H1 (cell line): ENCODE results near the gene HRNR. TPM values are rescaled to one million over a fixed set of nuclear protein-coding genes. Genes with fewer than 3 reads are reported as not detected.

ENCODE experiments used
- CTCF ChIA-PET: fragments of 300-600 bp; sonication (Branson Sonifier 250); formaldehyde crosslinking; loops from one replicate; lab custom pipeline; 2021; ENCODE audit not compliant: partially characterized antibody; lab: Charles Lee
- POLR2A ChIA-PET: fragments of 300-600 bp; sonication (Branson Sonifier 250); formaldehyde crosslinking; loops from one replicate; lab custom pipeline; 2021; ENCODE audit warnings: inconsistent platforms; ENCODE audit not compliant: partially characterized antibody; lab: Charles Lee
- DNase-seq, 2 experiments: peaks; one replicate each; pipeline versions ENCODE4 v3.0.0 to v3.0.0-alpha.2; 2010 to 2022; ENCODE audit warnings: low spot score in 2 of 2, low read depth in 1 of 2, mixed read lengths in 1 of 2
- FAIRE-seq: peaks from 2 replicates; lab custom pipeline; 2011; peaks lifted over from hg19 to GRCh38; lab: Jason Lieb, UNC
- H2AFZ ChIP-seq: 2 replicates; pipeline ENCODE4 v1.8.1; 2012; ENCODE audit warnings: low read length, inconsistent platforms
- H2AK5ac ChIP-seq: 2 replicates; pipeline ENCODE4 v1.6.1; 2013; ENCODE audit warnings: low read depth, low read length
- H2BK120ac ChIP-seq: replicated peaks from 2 replicates; pipeline ENCODE3; 2013; ENCODE audit warnings: low read depth, low read length, inconsistent platforms
- H2BK12ac ChIP-seq: 2 replicates; pipeline ENCODE4 v1.6.1; 2013; ENCODE audit warnings: low read depth, low read length
- H2BK15ac ChIP-seq: 2 replicates; pipeline ENCODE4 v1.6.1; 2013; ENCODE audit warnings: low read length
- H2BK20ac ChIP-seq: 2 replicates; pipeline ENCODE4 v1.6.1; 2013; ENCODE audit warnings: low read length
- H2BK5ac ChIP-seq: 2 replicates; pipeline ENCODE4 v1.6.1; 2013; ENCODE audit warnings: low read depth, low read length
- H3K14ac ChIP-seq: 2 replicates; pipeline ENCODE4 v1.6.1; 2013; ENCODE audit warnings: inconsistent platforms; ENCODE audit not compliant: insufficient read length
- H3K18ac ChIP-seq: 2 replicates; pipeline ENCODE4 v1.6.1; 2013; ENCODE audit warnings: low read length; ENCODE audit errors: extremely low read depth
- H3K23ac ChIP-seq: 2 replicates; pipeline ENCODE4 v1.6.1; 2013; ENCODE audit warnings: inconsistent platforms; ENCODE audit not compliant: insufficient read length
- H3K23me2 ChIP-seq: 2 replicates; pipeline ENCODE4 v1.6.1; 2013; ENCODE audit warnings: low read depth, low read length
- H3K27ac ChIP-seq: 2 replicates; pipeline ENCODE4 v1.6.1; 2011; ENCODE audit warnings: low read depth, low read length, inconsistent platforms
- H3K27me3 ChIP-seq, 4 experiments: replicated peaks in 1 of 4; 1 replicate in 1 of 4; 2 replicates in 3 of 4; pipeline versions ENCODE4 v1.6.1 to v1.8.1; 2011 to 2013; ENCODE audit warnings: low read length in 3 of 4, mild to moderate bottlenecking in 3 of 4, inconsistent platforms in 2 of 4, mixed read lengths in 2 of 4, moderate library complexity in 1 of 4; ENCODE audit not compliant: control insufficient read depth in 3 of 4, insufficient read depth in 3 of 4; ENCODE audit errors: extremely low read depth in 1 of 4
- H3K36me3 ChIP-seq, 4 experiments: 2 replicates each; pipeline versions ENCODE4 v1.6.1 to v1.8.1; 2011 to 2013; ENCODE audit warnings: mild to moderate bottlenecking in 4 of 4, low read length in 3 of 4, moderate library complexity in 2 of 4, control low read depth in 1 of 4, inconsistent platforms in 1 of 4; ENCODE audit not compliant: insufficient read depth in 4 of 4, control insufficient read depth in 2 of 4
- H3K4ac ChIP-seq: replicated peaks from 2 replicates; pipeline ENCODE3; 2013; ENCODE audit warnings: low read length, low read depth, mixed read lengths, inconsistent platforms; ENCODE audit not compliant: insufficient read length
- H3K4me1 ChIP-seq, 4 experiments: replicated peaks in 1 of 4; 1 replicate in 1 of 4; 2 replicates in 3 of 4; pipeline versions ENCODE4 v1.6.1 to v1.8.1; 2011 to 2013; ENCODE audit warnings: low read length in 3 of 4, inconsistent platforms in 2 of 4, mixed read lengths in 1 of 4; ENCODE audit not compliant: insufficient read depth in 4 of 4, control insufficient read depth in 3 of 4
- H3K4me2 ChIP-seq, 2 experiments: 2 replicates each; pipeline versions ENCODE4 v1.6.1 to v1.8.1; 2011 to 2013; ENCODE audit warnings: low read depth in 2 of 2, low read length in 2 of 2, control low read depth in 1 of 2, inconsistent platforms in 1 of 2, mild to moderate bottlenecking in 1 of 2; ENCODE audit not compliant: insufficient read depth in 1 of 2
- H3K4me3 ChIP-seq, 4 experiments: fragments of 200-600, 300-600 bp in 1 of 4; sonication (generic), shearing (Covaris generic), sonication (Bioruptor Twin) in 1 of 4; 2 replicates each; pipeline versions ENCODE4 v1.5.1 to v1.8.1; 2011 to 2016; ENCODE audit warnings: low read length in 4 of 4, low read depth in 3 of 4, control low read depth in 2 of 4, inconsistent platforms in 2 of 4, mild to moderate bottlenecking in 2 of 4, mixed read lengths in 1 of 4, moderate library complexity in 1 of 4; ENCODE audit not compliant: insufficient read depth in 2 of 4; ENCODE audit errors: extremely low read depth in 1 of 4
- H3K56ac ChIP-seq: replicated peaks from 2 replicates; pipeline ENCODE3; 2013; ENCODE audit warnings: low read depth, mild to moderate bottlenecking, mixed read lengths, low read length, inconsistent platforms; ENCODE audit not compliant: insufficient read length
- H3K79me1 ChIP-seq: 2 replicates; pipeline ENCODE4 v1.6.1; 2013; ENCODE audit warnings: low read depth, low read length, control low read depth
- H3K79me2 ChIP-seq, 2 experiments: 2 replicates each; pipeline versions ENCODE4 v1.6.1 to v1.8.1; 2012 to 2013; ENCODE audit warnings: low read length in 2 of 2, mild to moderate bottlenecking in 2 of 2, inconsistent platforms in 1 of 2; ENCODE audit not compliant: insufficient read depth in 2 of 2, control insufficient read depth in 1 of 2
- H3K9ac ChIP-seq, 4 experiments: replicated peaks in 1 of 4; 1 replicate in 1 of 4; 2 replicates in 3 of 4; pipeline versions ENCODE4 v1.6.1 to v1.8.1; 2011 to 2013; ENCODE audit warnings: low read depth in 3 of 4, low read length in 3 of 4, control low read depth in 2 of 4, mild to moderate bottlenecking in 2 of 4, moderate library complexity in 2 of 4, inconsistent platforms in 1 of 4; ENCODE audit errors: extremely low read depth in 1 of 4
- H3K9me3 ChIP-seq, 2 experiments: 2 replicates each; pipeline versions ENCODE4 v1.6.1 to v1.8.1; 2012 to 2013; ENCODE audit warnings: mild to moderate bottlenecking in 2 of 2, moderate library complexity in 2 of 2, control low read depth in 1 of 2, inconsistent platforms in 1 of 2, low read depth in 1 of 2, low read length in 1 of 2, mixed read lengths in 1 of 2; ENCODE audit not compliant: insufficient read depth in 2 of 2
- H4K20me1 ChIP-seq, 2 experiments: replicated peaks in 1 of 2; 2 replicates each; pipeline versions ENCODE3 to v1.8.1; 2011 to 2013; ENCODE audit warnings: inconsistent platforms in 2 of 2, low read length in 2 of 2, mild to moderate bottlenecking in 1 of 2; ENCODE audit not compliant: insufficient read depth in 2 of 2, control insufficient read depth in 1 of 2
- H4K5ac ChIP-seq: 2 replicates; pipeline ENCODE4 v1.6.1; 2013; ENCODE audit warnings: low read length, low read depth, mixed read lengths, inconsistent platforms; ENCODE audit not compliant: insufficient read length
- H4K8ac ChIP-seq: 2 replicates; pipeline ENCODE4 v1.8.0; 2013; ENCODE audit warnings: mild to moderate bottlenecking, moderate library complexity, low read length, inconsistent platforms; ENCODE audit not compliant: insufficient read depth; ENCODE audit errors: extremely low read depth
- H4K91ac ChIP-seq: replicated peaks from 2 replicates; pipeline ENCODE3; 2013; ENCODE audit warnings: low read length, mixed read lengths, inconsistent platforms; ENCODE audit not compliant: insufficient read length
- CEBPB ChIP-seq: IDR thresholded peaks from 2 replicates; pipeline ENCODE4 v1.6.1; 2012; ENCODE audit warnings: low read depth, low read length
- RAD21 ChIP-seq, 2 experiments: IDR thresholded peaks in 1 of 2; conservative IDR thresholded peaks in 1 of 2; 2 replicates each; pipeline ENCODE4 v1.6.1; 2011; ENCODE audit warnings: low read depth in 2 of 2, low read length in 2 of 2, improper control_type of control experiment in 1 of 2, inconsistent platforms in 1 of 2, mild to moderate bottlenecking in 1 of 2, moderate library complexity in 1 of 2
- WGBS, 2 experiments: shearing (Covaris generic) in 1 of 2; methylation state at CpG; one replicate each; pipeline versions ENCODE4 v1.1.6 to v1.1.7; 2013 to 2015; ENCODE audit warnings: low lambda C conversion rate in 2 of 2, mixed read lengths in 2 of 2, inconsistent platforms in 1 of 2, low coverage in 1 of 2, missing lambda C conversion rate in 1 of 2; ENCODE audit not compliant: insufficient replicate concordance in 2 of 2, insufficient coverage in 1 of 2, insufficient read length in 1 of 2; ENCODE audit errors: extremely low coverage in 1 of 2, missing lambda C conversion rate in 1 of 2; 5-methylcytosine and 5-hydroxymethylcytosine counted together
- polyA plus RNA-seq, 7 experiments: library from polyadenylated mRNA; depleted of rRNA in 3 of 7; stranded (reverse) in 5 of 7; unstranded in 2 of 7; fragments of >200 nt in 5 of 7; fragments of 200-250 nt in 2 of 7; gene quantifications; 1 replicate in 5 of 7; 2 replicates in 1 of 7; 4 replicates in 1 of 7; pipeline versions ENCODE4 v1.2.1 to v1.2.3, GENCODE V29; 2011 to 2013; ENCODE audit warnings: missing spikeins in 2 of 7, mixed read lengths in 2 of 7
- total RNA-seq: library from RNA; stranded (reverse); fragmentation: NEBNext Ultra II Directional; extraction: Animal tissue kit (Norgen Biotek cat#: 25700); gene quantifications from 2 replicates; pipeline ENCODE4 v1.2.1, GENCODE V29; 2021
- TF ChIP-seq, protein P1 (sequence below), 3 experiments: IDR thresholded peaks; 1 replicate in 2 of 3; 2 replicates in 1 of 3; pipeline versions ENCODE4 v1.5.1 to v1.6.1; 2011; ENCODE audit warnings: low read length in 3 of 3, mild to moderate bottlenecking in 3 of 3, inconsistent platforms in 2 of 3, low read depth in 1 of 3, moderate library complexity in 1 of 3; ENCODE audit not compliant: insufficient read depth in 1 of 3; ENCODE audit errors: control extremely low read depth in 1 of 3

Gene HRNR
- total and polyA plus RNA-seq, 2 of the 8 experiments (the other 6 are each of a cell fraction or from before 2014, with no cell fraction given), result not detected

- Histone ChIP-seq H3K23me2 (peaks cover 2% of the 10 kb centered on the region; the same call in 1 of the 2 replicates), H3K56ac (no peak overlapping the region), H2BK120ac (no peak overlapping the region), H3K4ac (no peak overlapping the region), H3K9me3 (peaks cover 13 to 41% of the 10 kb centered on the region in 2 experiments), H3K14ac (no peak overlapping the region), H2BK20ac (no peak overlapping the region), H4K8ac (peak overlapping the region; percentile 36; the same call in 1 of the 2 replicates), H3K23ac (no peak overlapping the region), H3K27ac (no peak overlapping the region), H2AFZ (no peak overlapping the region), H3K36me3 (no peaks in the 10 kb centered on the region), H3K4me3 (no peak overlapping the region), H3K9ac (no peak overlapping the region), H2AK5ac (no peak overlapping the region), H4K91ac (no peak overlapping the region), H3K18ac (no peak overlapping the region), H2BK12ac (no peak overlapping the region), H2BK5ac (no peak overlapping the region), H3K79me1 (no peaks in the 10 kb centered on the region), H4K5ac (no peak overlapping the region), H3K4me2 (no peak overlapping the region), H3K4me1 (no peaks in the 10 kb centered on the region), H3K27me3 (peaks cover 0 to 2% (median 0%) of the 10 kb centered on the region in 4 experiments; a peak in 1 of 7 replicates), H4K20me1 (no peaks in the 10 kb centered on the region), H2BK15ac (no peak overlapping the region), H3K79me2 (no peaks in the 10 kb centered on the region)
- FAIRE-seq (no peak), DNase-seq (peak in 1 of 2 experiments; percentile 78)
- POLR2A ChIA-PET, result no interaction called here
- 81% methylated on average over 52 of the region's 62 CpGs; no CpG with 5 or more reads in 1 of the 2 experiments for WGBS, 2 experiments
- CTCF ChIA-PET, result interaction anchor here (0.7 to 1.1 kb wide), 5 partner anchors 9 to 270 kb away, joined by 3 to 6 read pairs (median 3); no protein-coding TSS in a partner anchor
- TF ChIP-seq CEBPB (no peak), RAD21 (IDR thresholded peaks at IDR 0.05 in 1 of 2, conservative IDR thresholded peaks at IDR 0.05 in 1 of 2; ENCODE audit: low read depth in 2 of 2, low read length in 2 of 2) (peak; percentile 34 to 35; a peak in 3 of 4 replicates)
- TF ChIP-seq, protein P1, sequence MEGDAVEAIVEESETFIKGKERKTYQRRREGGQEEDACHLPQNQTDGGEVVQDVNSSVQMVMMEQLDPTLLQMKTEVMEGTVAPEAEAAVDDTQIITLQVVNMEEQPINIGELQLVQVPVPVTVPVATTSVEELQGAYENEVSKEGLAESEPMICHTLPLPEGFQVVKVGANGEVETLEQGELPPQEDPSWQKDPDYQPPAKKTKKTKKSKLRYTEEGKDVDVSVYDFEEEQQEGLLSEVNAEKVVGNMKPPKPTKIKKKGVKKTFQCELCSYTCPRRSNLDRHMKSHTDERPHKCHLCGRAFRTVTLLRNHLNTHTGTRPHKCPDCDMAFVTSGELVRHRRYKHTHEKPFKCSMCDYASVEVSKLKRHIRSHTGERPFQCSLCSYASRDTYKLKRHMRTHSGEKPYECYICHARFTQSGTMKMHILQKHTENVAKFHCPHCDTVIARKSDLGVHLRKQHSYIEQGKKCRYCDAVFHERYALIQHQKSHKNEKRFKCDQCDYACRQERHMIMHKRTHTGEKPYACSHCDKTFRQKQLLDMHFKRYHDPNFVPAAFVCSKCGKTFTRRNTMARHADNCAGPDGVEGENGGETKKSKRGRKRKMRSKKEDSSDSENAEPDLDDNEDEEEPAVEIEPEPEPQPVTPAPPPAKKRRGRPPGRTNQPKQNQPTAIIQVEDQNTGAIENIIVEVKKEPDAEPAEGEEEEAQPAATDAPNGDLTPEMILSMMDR (IDR thresholded peaks at IDR 0.05; ENCODE audit: control extremely low read depth in 1 of 3, insufficient read depth in 1 of 3, low read depth in 1 of 3, low read length in 3 of 3), result peak; percentile 54 to 83 (median 72)
Observed at GRCh38 chr1:152188673-152189591, 35.1 kb downstream of the HRNR start.
